A673 (cell line): ENCODE results near the gene JSRP1. TPM values are rescaled to one million over a fixed set of nuclear protein-coding genes. Genes with fewer than 3 reads are reported as not detected.
A peak's percentile ranks its signal among the peaks of the same experiment; 100 is the strongest.

Experiments
- BruUV-seq: library from RNA; stranded (reverse); fragments of 400-500 nt; replicated peaks from 2 replicates; lab custom pipeline; 2021; lab: Mats Ljungman, UMichigan
- CTCF ChIA-PET: fragments of 300-600 bp; sonication (Branson Sonifier 250); formaldehyde crosslinking; loops from one replicate; lab custom pipeline; 2022; ENCODE audit warnings: antibody characterized with exemption; lab: Charles Lee
- POLR2A ChIA-PET: fragments of 300-600 bp; sonication (Branson Sonifier 250); formaldehyde crosslinking; loops from one replicate; lab custom pipeline; 2022; ENCODE audit warnings: antibody characterized with exemption; ENCODE audit not compliant: low non-redundant PET; lab: Charles Lee
- DNase-seq: peaks from one replicate; pipeline ENCODE4 v3.0.0-alpha.2; 2015; ENCODE audit warnings: low spot score
- H3K27ac ChIP-seq: fragments of 200-600 bp; sonication (generic); 2 replicates; pipeline ENCODE4 v1.5.1; 2016; ENCODE audit warnings: mixed run types, low read depth, mild to moderate bottlenecking, mixed read lengths, antibody characterized with exemption, low read length; ENCODE audit not compliant: poor library complexity, severe bottlenecking
- H3K27me3 ChIP-seq: fragments of 200-600 bp; sonication (generic); replicated peaks from 2 replicates; pipeline ENCODE4 v1.6.1; 2017; ENCODE audit warnings: mixed run types, low read depth, mild to moderate bottlenecking, mixed read lengths, antibody characterized with exemption, low read length; ENCODE audit not compliant: insufficient read depth, poor library complexity
- H3K36me3 ChIP-seq: fragments of 200-600 bp; sonication (generic); 2 replicates; pipeline ENCODE4 v1.6.1; 2016; ENCODE audit warnings: mixed run types, mild to moderate bottlenecking, mixed read lengths, antibody characterized with exemption, low read length; ENCODE audit not compliant: insufficient read depth, poor library complexity, severe bottlenecking
- H3K4me1 ChIP-seq: fragments of 200-600 bp; sonication (generic); 2 replicates; pipeline ENCODE4 v1.6.1; 2017; ENCODE audit warnings: mixed run types, mild to moderate bottlenecking, mixed read lengths, antibody characterized with exemption, low read length; ENCODE audit not compliant: insufficient read depth, poor library complexity, severe bottlenecking
- H3K4me3 ChIP-seq: fragments of 200-600 bp; sonication (generic); 2 replicates; pipeline ENCODE4 v1.5.1; 2016; ENCODE audit warnings: low read depth, mixed run types, mild to moderate bottlenecking, mixed read lengths, low read length; ENCODE audit not compliant: poor library complexity, severe bottlenecking
- H3K9me3 ChIP-seq: fragments of 200-600 bp; sonication (generic); 2 replicates; pipeline ENCODE4 v1.6.1; 2016; ENCODE audit warnings: mixed run types, low read depth, mild to moderate bottlenecking, mixed read lengths, antibody characterized with exemption, low read length; ENCODE audit not compliant: poor library complexity, severe bottlenecking
- EZH2 ChIP-seq: fragments of 200-600 bp; sonication (generic); IDR thresholded peaks from 2 replicates; pipeline ENCODE4 v1.6.1; 2017; ENCODE audit warnings: borderline replicate concordance, low read depth, mild to moderate bottlenecking, mixed read lengths, antibody characterized with exemption, low read length; ENCODE audit not compliant: poor library complexity, severe bottlenecking
- intact Hi-C: fragments of 100-400 bp; cut with micrococcal nuclease; formaldehyde crosslinking; loops from one replicate; pipeline ENCODE4 v1.10.0; 2022; ENCODE audit not compliant: unreplicated experiment
- total RNA-seq: library from RNA; stranded (reverse); gene quantifications from 2 replicates; pipeline ENCODE4 v1.2.3, GENCODE V29; 2021
- TF ChIP-seq, protein P1 (sequence below): fragments of 300-800, 200-600 bp; sonication (generic); conservative IDR thresholded peaks from 2 replicates; pipeline ENCODE4 v1.5.1; 2017; ENCODE audit warnings: low read depth, mild to moderate bottlenecking, antibody characterized with exemption, low read length, moderate library complexity, mixed read lengths

The JSRP1 gene
- total RNA-seq, 1 experiment from 2014 or later, result 0.73 TPM

DNA sequence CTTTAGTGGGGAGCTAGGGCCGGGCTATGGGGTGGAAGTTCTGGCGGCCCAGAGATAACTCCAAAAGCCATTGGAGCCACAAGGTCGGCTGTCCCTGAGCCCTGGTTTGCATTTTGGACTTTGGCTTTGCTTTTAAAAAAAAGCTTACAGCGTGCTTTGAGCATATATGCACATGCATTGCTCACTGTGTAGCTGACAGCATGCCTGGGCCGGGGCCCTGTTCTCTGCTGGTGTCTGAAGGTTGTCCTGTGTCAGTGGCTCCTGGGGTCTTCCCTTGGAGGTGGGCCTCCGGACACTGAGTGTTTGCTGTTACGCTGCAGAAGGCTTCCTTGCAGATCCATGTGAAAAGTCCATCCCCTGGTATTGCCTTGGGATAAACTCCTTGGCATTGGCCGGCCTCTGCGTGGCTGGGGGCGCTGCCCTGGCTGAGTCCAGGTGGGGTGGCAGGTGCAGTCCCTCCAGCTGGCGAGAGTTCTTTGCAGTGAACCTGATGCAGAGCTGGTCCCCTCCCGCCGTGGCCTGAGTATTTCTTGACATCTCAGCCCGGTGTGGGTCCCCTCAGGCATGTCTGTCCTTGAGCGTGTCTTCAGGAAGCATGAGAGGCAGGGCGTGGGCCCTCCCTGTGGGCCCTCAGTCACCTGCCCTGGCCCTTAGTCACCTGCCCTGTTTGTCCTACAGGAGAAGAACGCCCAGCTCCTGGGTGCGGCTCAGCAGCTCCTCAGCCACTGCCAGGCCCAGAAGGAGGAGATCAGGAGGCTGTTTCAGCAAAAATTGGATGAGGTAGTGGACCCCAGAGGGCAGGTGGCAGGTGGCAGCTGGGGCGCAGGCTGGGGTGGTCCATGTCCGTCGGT is 43.1 kb downstream of the JSRP1 start:
- CTCF ChIA-PET, result no interaction called here
- intact Hi-C loops, result no loop called here
- Histone ChIP-seq H3K4me1 (no peaks in the 10 kb centered on the region), H3K27me3 (no peaks in the 10 kb centered on the region), H3K27ac (no peak overlapping the region), H3K4me3 (no peak overlapping the region), H3K9me3 (no peaks in the 10 kb centered on the region), H3K36me3 (peaks cover 83% of the 10 kb centered on the region)
- no peak for DNase-seq
- TF ChIP-seq EZH2, result no peak
- TF ChIP-seq, protein P1, sequence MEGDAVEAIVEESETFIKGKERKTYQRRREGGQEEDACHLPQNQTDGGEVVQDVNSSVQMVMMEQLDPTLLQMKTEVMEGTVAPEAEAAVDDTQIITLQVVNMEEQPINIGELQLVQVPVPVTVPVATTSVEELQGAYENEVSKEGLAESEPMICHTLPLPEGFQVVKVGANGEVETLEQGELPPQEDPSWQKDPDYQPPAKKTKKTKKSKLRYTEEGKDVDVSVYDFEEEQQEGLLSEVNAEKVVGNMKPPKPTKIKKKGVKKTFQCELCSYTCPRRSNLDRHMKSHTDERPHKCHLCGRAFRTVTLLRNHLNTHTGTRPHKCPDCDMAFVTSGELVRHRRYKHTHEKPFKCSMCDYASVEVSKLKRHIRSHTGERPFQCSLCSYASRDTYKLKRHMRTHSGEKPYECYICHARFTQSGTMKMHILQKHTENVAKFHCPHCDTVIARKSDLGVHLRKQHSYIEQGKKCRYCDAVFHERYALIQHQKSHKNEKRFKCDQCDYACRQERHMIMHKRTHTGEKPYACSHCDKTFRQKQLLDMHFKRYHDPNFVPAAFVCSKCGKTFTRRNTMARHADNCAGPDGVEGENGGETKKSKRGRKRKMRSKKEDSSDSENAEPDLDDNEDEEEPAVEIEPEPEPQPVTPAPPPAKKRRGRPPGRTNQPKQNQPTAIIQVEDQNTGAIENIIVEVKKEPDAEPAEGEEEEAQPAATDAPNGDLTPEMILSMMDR, result no peak
- POLR2A ChIA-PET, result interaction anchor here (0.5 kb wide), 1 partner anchor 562 kb away, joined by 4 read pairs; no protein-coding TSS in a partner anchor
- BruUV-seq, result no TSS peak

DNA sequence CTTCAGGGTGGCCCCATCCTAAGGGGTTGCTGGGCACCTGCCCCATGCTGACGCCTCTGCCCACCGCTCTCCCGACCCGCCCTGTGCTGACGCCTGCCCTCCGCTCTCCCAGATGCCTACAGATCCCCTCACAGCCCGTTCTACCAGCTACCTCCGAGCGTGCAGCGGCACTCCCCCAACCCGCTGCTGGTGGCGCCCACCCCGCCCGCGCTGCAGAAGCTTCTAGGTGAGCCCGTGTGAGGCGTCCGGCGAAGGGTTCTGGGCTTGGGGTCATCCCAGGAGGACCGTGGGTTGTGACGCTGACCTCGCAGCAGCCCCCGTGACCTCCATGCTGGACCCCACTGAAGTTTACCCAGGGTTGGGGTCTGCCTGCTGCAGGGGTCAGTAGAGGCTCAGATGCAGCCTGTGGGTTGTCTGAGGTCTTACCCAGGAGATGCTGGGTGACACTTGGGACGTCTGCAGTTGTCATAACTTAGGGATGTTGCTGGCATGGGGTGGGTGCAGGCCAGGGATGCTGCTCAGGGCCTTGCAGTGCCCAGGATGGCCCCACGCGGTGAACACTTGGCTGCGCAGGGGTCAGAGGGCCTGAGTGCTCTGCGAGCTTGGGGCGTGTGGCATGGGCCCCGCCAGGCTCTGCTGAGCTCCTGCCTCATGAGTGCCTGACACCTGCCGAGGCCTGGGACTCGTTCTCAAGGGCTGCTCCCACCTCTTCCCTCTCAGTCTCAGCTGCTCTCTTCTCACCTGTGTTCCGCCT is 45.1 kb downstream of the JSRP1 start:
- no peaks in the 10 kb centered on the region for H3K4me1 ChIP-seq
- CTCF ChIA-PET, result no interaction called here
- no peak for DNase-seq
- peak overlapping the region; percentile 16 for H3K27ac ChIP-seq
- no peaks in the 10 kb centered on the region for H3K9me3 ChIP-seq
- no peaks in the 10 kb centered on the region for H3K27me3 ChIP-seq
- intact Hi-C loops, result no loop called here
- TF ChIP-seq, protein P1, result no peak
- TF ChIP-seq EZH2, result no peak
- no peak overlapping the region for H3K4me3 ChIP-seq
- POLR2A ChIA-PET, result no interaction called here
- no TSS peak for BruUV-seq
- H3K36me3 ChIP-seq, result peaks cover 79% of the 10 kb centered on the region

DNA sequence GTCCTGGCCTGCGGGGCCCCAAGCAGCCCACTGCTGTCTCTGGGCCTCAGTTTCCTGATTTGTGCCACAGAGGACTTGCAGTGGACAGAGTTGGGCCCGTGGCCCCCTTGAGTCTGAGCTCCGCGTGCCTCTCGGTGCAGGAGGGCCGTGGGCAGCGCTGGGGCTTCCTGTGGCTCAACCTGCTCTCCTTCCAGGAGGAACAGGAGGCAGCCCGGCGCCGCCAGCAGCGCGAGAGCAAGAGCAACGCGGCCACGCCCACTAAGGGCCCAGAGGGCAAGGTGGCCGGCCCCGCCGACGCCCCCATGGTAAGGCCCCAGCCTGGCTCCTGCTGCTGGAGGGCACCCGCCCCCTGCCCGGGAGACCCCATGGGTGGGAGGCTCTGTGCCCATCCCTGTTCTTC is 46.0 kb downstream of the JSRP1 start:
- ChIA-PET POLR2A (no interaction called here), CTCF (no interaction called here)
- BruUV-seq, result no TSS peak
- Histone ChIP-seq H3K36me3 (peaks cover 71% of the 10 kb centered on the region), H3K27me3 (no peaks in the 10 kb centered on the region), H3K4me1 (no peaks in the 10 kb centered on the region), H3K27ac (no peak overlapping the region), H3K9me3 (no peaks in the 10 kb centered on the region), H3K4me3 (no peak overlapping the region)
- intact Hi-C loops, result no loop called here
- no peak for DNase-seq
- no peak for TF ChIP-seq EZH2
- TF ChIP-seq, protein P1, result no peak
